Glutamatergic neuron (in vitro differentiated cells): ENCODE results near the gene TRAPPC14. TPM values are rescaled to one million over a fixed set of nuclear protein-coding genes. Genes with fewer than 3 reads are reported as not detected.
A peak's percentile ranks its signal among the peaks of the same experiment; 100 is the strongest.

Experiments
- DNase-seq: peaks from one replicate; pipeline ENCODE4 v3.0.0; 2022
- H3K27ac Mint-ChIP-seq: one replicate; pipeline ENCODE4 v1.8.0; 2020; ENCODE audit warnings: mild to moderate bottlenecking, mixed read lengths, inconsistent platforms; ENCODE audit not compliant: unreplicated experiment
- H3K27me3 Mint-ChIP-seq: one replicate; pipeline ENCODE4 v1.8.0; 2020; ENCODE audit warnings: mild to moderate bottlenecking, moderate library complexity, mixed read lengths, inconsistent platforms; ENCODE audit not compliant: unreplicated experiment
- H3K36me3 Mint-ChIP-seq: one replicate; pipeline ENCODE4 v1.8.0; 2020; ENCODE audit warnings: mild to moderate bottlenecking, mixed read lengths, inconsistent platforms; ENCODE audit not compliant: unreplicated experiment
- H3K4me1 Mint-ChIP-seq: one replicate; pipeline ENCODE4 v1.8.0; 2020; ENCODE audit warnings: mild to moderate bottlenecking, low read depth, mixed read lengths, inconsistent platforms; ENCODE audit not compliant: unreplicated experiment
- H3K4me3 Mint-ChIP-seq: one replicate; pipeline ENCODE4 v1.8.0; 2020; ENCODE audit warnings: mild to moderate bottlenecking, mixed read lengths, inconsistent platforms; ENCODE audit not compliant: unreplicated experiment
- H3K9me3 Mint-ChIP-seq: one replicate; pipeline ENCODE4 v1.8.0; 2020; ENCODE audit warnings: mild to moderate bottlenecking, moderate library complexity, mixed read lengths, inconsistent platforms; ENCODE audit not compliant: unreplicated experiment
- total RNA-seq: library from RNA; stranded (reverse); fragmentation: NEBNext Ultra II Directional; extraction: Animal tissue kit (Norgen Biotek cat#: 25700); gene quantifications from one replicate; pipeline ENCODE4 v1.2.1, GENCODE V29; 2021; ENCODE audit not compliant: unreplicated experiment
- TF ChIP-seq, protein P1 (sequence below): fragments of 200-600 bp; sonication (generic); IDR thresholded peaks from one replicate; pipeline ENCODE4 v1.5.0; 2021; ENCODE audit not compliant: partially characterized antibody, unreplicated experiment

Gene TRAPPC14
- total RNA-seq, 1 donor from 2014 or later: 42.4 TPM

GRCh38 chr7:100118388-100119071 is 40.0 kb downstream of the TRAPPC14 start:
- peaks cover 13% of the 10 kb centered on the region for H3K9me3 Mint-ChIP-seq
- H3K27me3 Mint-ChIP-seq: peaks cover 3% of the 10 kb centered on the region

DNA sequence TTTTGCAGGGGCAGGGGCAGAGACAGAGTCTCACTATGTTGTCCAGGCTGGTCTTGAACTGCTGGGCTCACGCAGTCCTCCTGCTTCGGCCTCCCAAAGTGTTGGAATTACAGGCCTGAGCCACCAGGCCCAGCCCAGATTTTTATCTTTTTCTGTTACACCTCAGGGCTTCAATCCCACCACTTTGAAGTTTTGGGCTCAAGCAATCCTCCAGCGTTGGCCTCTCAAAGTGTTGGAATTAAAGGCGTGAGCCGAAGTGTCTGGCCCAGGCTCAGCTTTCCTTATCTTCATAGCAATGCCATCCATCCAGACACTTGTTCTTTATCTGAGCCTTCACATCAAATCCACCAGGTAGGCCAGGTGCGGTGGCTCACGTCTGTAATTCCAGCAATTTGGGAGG is 43.5 kb downstream of the TRAPPC14 start:
- H3K4me3 Mint-ChIP-seq: no peak overlapping the region
- H3K4me1 Mint-ChIP-seq: peaks cover 2% of the 10 kb centered on the region

More at GRCh38 chr7:100118388-100119071, 40.0 kb downstream of the TRAPPC14 start:
- peak overlapping the region; percentile 97 for H3K27ac Mint-ChIP-seq
- TF ChIP-seq, protein P1, sequence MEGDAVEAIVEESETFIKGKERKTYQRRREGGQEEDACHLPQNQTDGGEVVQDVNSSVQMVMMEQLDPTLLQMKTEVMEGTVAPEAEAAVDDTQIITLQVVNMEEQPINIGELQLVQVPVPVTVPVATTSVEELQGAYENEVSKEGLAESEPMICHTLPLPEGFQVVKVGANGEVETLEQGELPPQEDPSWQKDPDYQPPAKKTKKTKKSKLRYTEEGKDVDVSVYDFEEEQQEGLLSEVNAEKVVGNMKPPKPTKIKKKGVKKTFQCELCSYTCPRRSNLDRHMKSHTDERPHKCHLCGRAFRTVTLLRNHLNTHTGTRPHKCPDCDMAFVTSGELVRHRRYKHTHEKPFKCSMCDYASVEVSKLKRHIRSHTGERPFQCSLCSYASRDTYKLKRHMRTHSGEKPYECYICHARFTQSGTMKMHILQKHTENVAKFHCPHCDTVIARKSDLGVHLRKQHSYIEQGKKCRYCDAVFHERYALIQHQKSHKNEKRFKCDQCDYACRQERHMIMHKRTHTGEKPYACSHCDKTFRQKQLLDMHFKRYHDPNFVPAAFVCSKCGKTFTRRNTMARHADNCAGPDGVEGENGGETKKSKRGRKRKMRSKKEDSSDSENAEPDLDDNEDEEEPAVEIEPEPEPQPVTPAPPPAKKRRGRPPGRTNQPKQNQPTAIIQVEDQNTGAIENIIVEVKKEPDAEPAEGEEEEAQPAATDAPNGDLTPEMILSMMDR: no peak
- no peak for DNase-seq
- peaks cover 6% of the 10 kb centered on the region for H3K4me1 Mint-ChIP-seq
- peak overlapping the region; percentile 99 for H3K4me3 Mint-ChIP-seq
- no peaks in the 10 kb centered on the region for H3K36me3 Mint-ChIP-seq

GRCh38 chr7:100111914-100112313 is 46.6 kb downstream of the TRAPPC14 start:
- Mint-ChIP-seq H3K27me3 (peaks cover 5% of the 10 kb centered on the region), H3K4me3 (no peak overlapping the region), H3K9me3 (no peaks in the 10 kb centered on the region), H3K27ac (no peak overlapping the region), H3K4me1 (no peaks in the 10 kb centered on the region), H3K36me3 (no peaks in the 10 kb centered on the region)
- TF ChIP-seq, protein P1: no peak
- DNase-seq: no peak

More for the DNA sequence above, 43.5 kb downstream of the TRAPPC14 start:
- TF ChIP-seq, protein P1: no peak
- Mint-ChIP-seq H3K36me3 (no peaks in the 10 kb centered on the region), H3K9me3 (peaks cover 8% of the 10 kb centered on the region), H3K27me3 (peaks cover 1% of the 10 kb centered on the region), H3K27ac (no peak overlapping the region)
- no peak for DNase-seq

- no peak for DNase-seq
- no peak overlapping the region for H3K27ac Mint-ChIP-seq
- H3K4me1 Mint-ChIP-seq: no peaks in the 10 kb centered on the region
- no peaks in the 10 kb centered on the region for H3K36me3 Mint-ChIP-seq
- H3K27me3 Mint-ChIP-seq: peaks cover 5% of the 10 kb centered on the region
- H3K4me3 Mint-ChIP-seq: no peak overlapping the region
- TF ChIP-seq, protein P1: no peak
- H3K9me3 Mint-ChIP-seq: no peaks in the 10 kb centered on the region
Observed at GRCh38 chr7:100111156-100111555, 47.4 kb downstream of the TRAPPC14 start.

DNA sequence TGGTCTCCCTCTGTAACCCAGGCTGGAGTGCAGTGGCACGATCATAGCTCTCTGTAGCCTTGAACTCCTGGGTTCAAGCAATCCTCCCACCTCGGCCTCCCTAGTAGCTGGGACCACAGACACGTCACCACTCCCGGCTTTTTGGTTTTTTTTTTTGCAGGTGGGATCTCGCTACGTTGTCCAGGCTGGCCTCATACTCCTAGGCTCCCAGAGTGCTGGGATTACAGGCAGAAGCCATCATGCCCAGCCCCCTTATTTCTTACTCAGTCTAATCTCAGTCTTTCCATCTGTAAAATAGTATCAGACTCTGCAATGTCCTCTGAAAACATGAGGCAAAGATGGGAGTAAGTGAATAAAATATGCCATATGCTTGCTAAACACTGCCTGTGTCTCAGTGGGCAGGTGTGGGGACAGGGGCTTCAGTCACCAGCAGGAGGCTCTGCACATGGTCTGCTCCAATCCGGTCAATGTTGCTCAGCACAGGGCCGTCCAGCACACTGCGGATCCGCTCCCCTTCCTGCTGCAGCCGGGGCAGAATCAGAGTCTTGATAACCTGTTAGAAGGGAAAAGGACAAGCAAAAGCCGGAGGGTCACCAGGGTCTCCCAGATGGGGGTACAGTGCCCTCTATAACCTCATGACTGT is 48.9 kb downstream of the TRAPPC14 start:
- TF ChIP-seq, protein P1: no peak
- H3K9me3 Mint-ChIP-seq: no peaks in the 10 kb centered on the region
- H3K4me1 Mint-ChIP-seq: no peaks in the 10 kb centered on the region
- peaks cover 5% of the 10 kb centered on the region for H3K27me3 Mint-ChIP-seq
- H3K36me3 Mint-ChIP-seq: no peaks in the 10 kb centered on the region
- no peak overlapping the region for H3K4me3 Mint-ChIP-seq
- DNase-seq: no peak
- no peak overlapping the region for H3K27ac Mint-ChIP-seq
